ENCODE results near the gene CEP70. TPM values are rescaled to one million over a fixed set of nuclear protein-coding genes. Genes with fewer than 3 reads are reported as not detected.

CEP70 gene
- total and polyA plus RNA-seq, 2 of the 13 experiments (the other 11 are each of a cell fraction or from before 2014, with no cell fraction given), result 4.0 to 22.3 TPM

- 81% methylated on average over 1 of the region's 2 CpGs for WGBS (ENCODE audit: low lambda C conversion rate)
- in situ Hi-C loops (cut with HindIII; ENCODE audit: extremely low pct_ligation_motif_present, low pct_unique_long_range_greater_than_20kb), result no loop called here
- no peak for DNase-seq (ENCODE audit: low spot score)
- no peaks in the 10 kb centered on the region for H3K36me3 ChIP-seq (replicated peaks in 1 of 2; ENCODE audit: control insufficient read depth in 1 of 2, insufficient read depth in 2 of 2, low read length in 2 of 2)
- no peak overlapping the region for H3K9ac ChIP-seq (ENCODE audit: insufficient read depth, low read depth, low read length)
- no peaks in the 10 kb centered on the region for H3K27me3 ChIP-seq (ENCODE audit: control insufficient read depth in 1 of 2, insufficient read depth in 2 of 2, low read length in 2 of 2)
- TF ChIP-seq MTA1 (CRISPR knock-in tag; IDR thresholded peaks at IDR 0.05; ENCODE audit: borderline replicate concordance) (no peak), ZNF850 (CRISPR knock-in tag; conservative IDR thresholded peaks at IDR 0.05) (no peak), KDM6A (CRISPR knock-in tag; IDR thresholded peaks at IDR 0.05; ENCODE audit: low read depth) (no peak), SP1 (IDR thresholded peaks at IDR 0.05) (no peak), SP1 (CRISPR knock-in tag; IDR thresholded peaks at IDR 0.05) (no peak), HBP1 (CRISPR knock-in tag; IDR thresholded peaks at IDR 0.05; ENCODE audit: low read depth) (no peak), MBD4 (IDR thresholded peaks at IDR 0.05; ENCODE audit: borderline replicate concordance, low read length) (no peak), DRAP1 (CRISPR knock-in tag; IDR thresholded peaks at IDR 0.05) (no peak), HNF4G (IDR thresholded peaks at IDR 0.05; ENCODE audit: borderline replicate concordance, low read depth, low read length) (no peak), HNF4G (CRISPR knock-in tag; IDR thresholded peaks at IDR 0.05; ENCODE audit: borderline replicate concordance, low read depth) (no peak), ZNF704 (CRISPR knock-in tag; IDR thresholded peaks at IDR 0.05; ENCODE audit: borderline replicate concordance) (no peak), TEAD2 (CRISPR knock-in tag; IDR thresholded peaks at IDR 0.05) (no peak), GTF3A (CRISPR knock-in tag; conservative IDR thresholded peaks at IDR 0.05) (no peak)
- ATAC-seq, result no peak
- no TSS peak for BruUV-seq (replicated peaks)
- no peaks in the 10 kb centered on the region for H3K9me3 ChIP-seq (ENCODE audit: low read length)
- POLR2A ChIA-PET, result no interaction called here
- H3K27ac ChIP-seq (ENCODE audit: extremely low read length, insufficient read depth, low read length), result no peak overlapping the region
- H2AFZ ChIP-seq (ENCODE audit: low read length), result no peak overlapping the region
- H4K20me1 ChIP-seq (ENCODE audit: insufficient read depth, low read length), result no peaks in the 10 kb centered on the region
- intact Hi-C loops (cut with micrococcal nuclease; ENCODE audit: unreplicated experiment), result no loop called here
- no peaks in the 10 kb centered on the region for H3K4me1 ChIP-seq (ENCODE audit: insufficient read depth, low read length)
- CTCF ChIA-PET (ENCODE audit: low intra/inter-chr PET ratio, low total read pairs), result no interaction called here
- H3K79me2 ChIP-seq (ENCODE audit: insufficient read depth, low read length), result no peaks in the 10 kb centered on the region
- no peak for FAIRE-seq
- no peak overlapping the region for H3K4me3 ChIP-seq (replicated peaks in 1 of 3; ENCODE audit: insufficient read depth in 1 of 3, low read depth in 2 of 3, low read length in 3 of 3)
- H3K4me2 ChIP-seq (ENCODE audit: low read depth, low read length), result no peak overlapping the region
Measured at GRCh38 chr3:138464491-138464860, 129.6 kb downstream of the CEP70 start.
